Measurements from ENCODE around the gene TDRD12.
"Not testable (repeated sequence)": the region's sequence is repeated elsewhere in the genome, so short reads cannot be mapped to it uniquely, and the experiment has no call there.

Gene TDRD12

DNA sequence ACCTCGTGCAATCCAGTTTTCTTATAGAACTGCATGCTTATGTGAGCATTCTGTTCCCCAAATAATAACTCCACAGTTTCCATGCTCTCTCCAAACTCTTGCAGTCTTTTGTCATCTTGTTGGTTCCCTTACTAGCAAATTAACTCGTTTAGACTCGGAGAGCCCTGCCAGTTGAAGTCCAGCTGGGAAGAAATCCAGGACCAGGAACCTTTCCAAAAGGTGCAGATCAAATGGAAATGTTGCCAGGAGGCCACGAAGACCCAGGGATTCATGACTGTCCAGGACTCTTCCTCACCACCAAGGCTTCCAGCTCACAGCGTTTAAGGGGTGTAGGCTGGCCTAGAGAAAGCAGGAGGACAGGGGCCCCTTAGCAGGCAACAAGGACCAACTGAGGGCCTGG is 2.1 kb upstream of the TDRD12 start:
- Histone ChIP-seq H3K36me3 (ENCODE audit: control insufficient read depth in 2 of 2, insufficient read depth in 2 of 2, low read length in 2 of 2) (peaks cover 3 to 10% of the 10 kb centered on the region in 2 donors), H3K9ac (ENCODE audit: low read length in 2 of 2) (no peak overlapping the region), H3K4me3 (ENCODE audit: low read length in 2 of 2) (no peak overlapping the region), H3K27ac (ENCODE audit: low read length) (no peak overlapping the region), H3K4me1 (ENCODE audit: control insufficient read depth, insufficient read depth, low read length) (no peaks in the 10 kb centered on the region), H3K9me3 (ENCODE audit: control insufficient read depth in 2 of 2, low read length in 2 of 2) (no peaks in the 10 kb centered on the region), H3K27me3 (ENCODE audit: control insufficient read depth in 1 of 2, insufficient read depth in 2 of 2, low read length in 2 of 2) (no peaks in the 10 kb centered on the region)

DNA sequence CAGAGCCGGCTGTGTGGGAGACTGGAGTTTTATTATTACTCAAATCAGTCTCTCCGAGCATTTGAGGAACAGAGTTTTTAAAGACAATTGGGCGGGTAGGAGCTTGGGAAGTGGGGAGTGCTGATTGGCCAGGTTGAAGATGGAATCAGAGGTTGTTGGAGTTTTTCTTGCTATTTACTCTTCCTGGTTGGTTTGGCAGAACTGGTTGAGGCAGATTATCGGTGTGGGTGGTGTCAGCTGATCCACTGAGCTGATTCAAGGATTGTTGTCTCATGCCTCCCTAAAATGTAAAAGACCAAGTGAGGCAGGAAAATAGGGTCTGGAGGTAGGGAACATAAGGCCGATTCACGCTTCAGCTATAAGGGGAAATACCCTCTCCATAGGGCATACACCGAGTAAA is 1.3 kb upstream of the TDRD12 start:
- Histone ChIP-seq H3K4me1 (ENCODE audit: control insufficient read depth, insufficient read depth, low read length) (no peaks in the 10 kb centered on the region), H3K9me3 (ENCODE audit: control insufficient read depth in 2 of 2, low read length in 2 of 2) (no peaks in the 10 kb centered on the region), H3K36me3 (ENCODE audit: control insufficient read depth in 2 of 2, insufficient read depth in 2 of 2, low read length in 2 of 2) (peaks cover 3 to 7% of the 10 kb centered on the region in 2 donors), H3K9ac (ENCODE audit: low read length in 2 of 2) (no peak overlapping the region), H3K27me3 (ENCODE audit: control insufficient read depth in 1 of 2, insufficient read depth in 2 of 2, low read length in 2 of 2) (no peaks in the 10 kb centered on the region), H3K4me3 (ENCODE audit: low read length in 2 of 2) (no peak overlapping the region), H3K27ac (ENCODE audit: low read length) (no peak overlapping the region)

DNA sequence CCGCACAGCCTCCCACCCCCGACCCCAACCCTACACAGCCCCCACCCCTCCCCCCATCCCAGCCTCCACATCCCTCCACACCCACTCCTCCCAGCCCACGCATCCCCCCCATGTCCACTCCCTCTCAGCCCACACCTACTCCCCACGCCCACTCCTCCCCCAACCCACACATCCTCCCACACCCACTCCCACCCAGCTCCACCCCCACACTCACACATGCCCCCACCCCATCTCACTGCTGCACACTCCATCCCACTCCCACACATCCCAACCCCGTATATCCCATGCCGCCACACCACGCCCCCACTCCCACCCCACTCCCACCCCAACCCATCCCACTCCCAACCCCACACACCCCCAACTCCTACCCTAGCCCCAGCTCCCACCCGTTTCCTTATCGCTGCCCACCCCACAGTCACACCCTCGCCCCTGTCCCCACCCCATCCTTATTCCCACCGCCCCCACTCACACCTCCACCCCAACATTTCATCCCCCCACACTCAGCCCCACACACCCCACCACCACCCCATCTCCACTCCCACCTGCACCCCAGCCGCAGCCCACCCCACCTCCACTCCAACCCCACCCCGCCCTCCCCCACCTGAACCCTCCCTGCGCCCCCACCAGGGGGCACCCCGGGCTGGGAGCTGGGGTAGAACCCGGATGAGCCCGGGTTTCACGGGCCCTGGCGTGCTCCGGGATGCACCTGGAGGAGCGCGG is 809 bp downstream of the TDRD12 start:
- Histone ChIP-seq H3K9ac (ENCODE audit: low read length in 2 of 2) (no peak overlapping the region), H3K4me3 (ENCODE audit: low read length in 2 of 2) (no peak overlapping the region), H3K4me1 (ENCODE audit: control insufficient read depth, insufficient read depth, low read length) (no peaks in the 10 kb centered on the region), H3K36me3 (ENCODE audit: control insufficient read depth in 2 of 2, insufficient read depth in 2 of 2, low read length in 2 of 2) (no peaks in the 10 kb centered on the region), H3K9me3 (ENCODE audit: control insufficient read depth in 2 of 2, low read length in 2 of 2) (no peaks in the 10 kb centered on the region), H3K27me3 (ENCODE audit: control insufficient read depth in 1 of 2, insufficient read depth in 2 of 2, low read length in 2 of 2) (no peaks in the 10 kb centered on the region), H3K27ac (ENCODE audit: low read length) (no peak overlapping the region)

DNA sequence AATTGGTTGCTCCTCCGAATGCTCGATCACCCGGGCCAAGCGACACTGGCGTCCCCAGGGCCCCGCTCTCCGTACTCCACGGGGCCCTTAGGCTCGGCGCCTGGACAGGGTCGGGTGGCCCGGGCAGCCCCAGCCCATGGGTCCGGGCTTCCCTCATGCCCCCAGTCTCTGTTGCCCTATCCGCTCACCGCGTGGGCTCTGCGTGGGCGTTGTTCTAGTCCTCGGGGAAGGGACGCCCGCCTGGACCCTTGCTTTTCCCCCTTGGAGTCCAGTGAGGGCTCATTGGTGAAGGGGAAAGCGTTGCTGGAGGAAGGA is 1.3 kb downstream of the TDRD12 start:
- Histone ChIP-seq H3K9ac (ENCODE audit: low read length in 2 of 2) (no peak overlapping the region), H3K4me1 (ENCODE audit: control insufficient read depth, insufficient read depth, low read length) (no peaks in the 10 kb centered on the region), H3K27me3 (ENCODE audit: control insufficient read depth in 1 of 2, insufficient read depth in 2 of 2, low read length in 2 of 2) (no peaks in the 10 kb centered on the region), H3K36me3 (ENCODE audit: control insufficient read depth in 2 of 2, insufficient read depth in 2 of 2, low read length in 2 of 2) (no peaks in the 10 kb centered on the region), H3K9me3 (ENCODE audit: control insufficient read depth in 2 of 2, low read length in 2 of 2) (no peaks in the 10 kb centered on the region), H3K27ac (ENCODE audit: low read length) (no peak overlapping the region), H3K4me3 (ENCODE audit: low read length in 2 of 2) (no peak overlapping the region)

DNA sequence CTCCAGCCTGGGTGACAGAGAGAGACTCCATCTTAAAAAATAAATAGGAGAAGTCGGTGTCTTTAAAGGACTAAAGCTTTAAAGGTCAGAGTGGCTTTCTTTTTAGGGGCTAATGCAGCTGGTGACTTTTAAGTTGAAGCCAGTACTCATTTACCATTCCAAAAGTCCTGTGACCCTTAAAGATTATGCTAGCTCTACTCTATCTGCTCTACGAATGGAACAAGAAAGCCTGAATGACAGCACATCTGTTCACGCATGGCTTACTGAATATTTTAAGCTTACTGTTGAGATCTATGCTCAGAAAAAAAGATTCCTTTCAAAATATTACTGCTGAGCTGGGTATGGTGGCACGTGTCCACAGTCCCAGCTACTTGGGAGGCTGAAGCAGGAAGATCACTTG is 16.4 kb downstream of the TDRD12 start:
- Histone ChIP-seq H3K27me3 (ENCODE audit: control insufficient read depth in 1 of 2, insufficient read depth in 2 of 2, low read length in 2 of 2) (peaks cover 0 to 2% of the 10 kb centered on the region in 2 donors), H3K4me3 (ENCODE audit: low read length in 2 of 2) (no peak overlapping the region), H3K9me3 (ENCODE audit: control insufficient read depth in 2 of 2, low read length in 2 of 2) (no peaks in the 10 kb centered on the region), H3K27ac (ENCODE audit: low read length) (no peak overlapping the region), H3K9ac (ENCODE audit: low read length in 2 of 2) (no peak overlapping the region), H3K36me3 (ENCODE audit: control insufficient read depth in 2 of 2, insufficient read depth in 2 of 2, low read length in 2 of 2) (no peaks in the 10 kb centered on the region), H3K4me1 (ENCODE audit: control insufficient read depth, insufficient read depth, low read length) (no peaks in the 10 kb centered on the region)

DNA sequence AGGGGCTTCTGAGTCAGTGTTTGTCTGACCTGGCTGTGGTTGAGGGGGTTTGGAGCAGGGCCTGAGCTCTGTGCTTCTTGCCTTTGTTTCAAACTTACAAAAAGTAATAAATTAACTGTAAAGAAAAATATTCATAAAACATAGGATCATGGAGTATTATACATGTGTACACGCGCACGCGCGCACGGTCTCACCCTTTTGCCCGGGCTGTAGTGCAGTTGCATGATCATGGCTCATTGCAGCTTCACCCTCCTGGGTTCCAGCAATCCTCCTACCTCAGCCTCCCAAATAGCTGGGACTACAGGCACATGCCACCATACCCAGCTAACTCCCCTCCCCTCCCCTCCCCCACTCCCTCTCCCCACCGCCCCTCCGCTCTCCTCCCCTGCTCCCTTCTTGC is 23.5 kb downstream of the TDRD12 start:
- H3K9ac ChIP-seq (ENCODE audit: low read length in 2 of 2) = no peak overlapping the region
- no peak overlapping the region for H3K27ac ChIP-seq (ENCODE audit: low read length)
- no peaks in the 10 kb centered on the region for H3K9me3 ChIP-seq (ENCODE audit: control insufficient read depth in 2 of 2, low read length in 2 of 2)
- H3K4me1 ChIP-seq (ENCODE audit: control insufficient read depth, insufficient read depth, low read length) = no peaks in the 10 kb centered on the region
- peaks cover 0 to 3% of the 10 kb centered on the region in 2 donors for H3K27me3 ChIP-seq (ENCODE audit: control insufficient read depth in 1 of 2, insufficient read depth in 2 of 2, low read length in 2 of 2)
- H3K4me3 ChIP-seq (ENCODE audit: low read length in 2 of 2) = no peak overlapping the region
- no peaks in the 10 kb centered on the region for H3K36me3 ChIP-seq (ENCODE audit: control insufficient read depth in 2 of 2, insufficient read depth in 2 of 2, low read length in 2 of 2)

DNA sequence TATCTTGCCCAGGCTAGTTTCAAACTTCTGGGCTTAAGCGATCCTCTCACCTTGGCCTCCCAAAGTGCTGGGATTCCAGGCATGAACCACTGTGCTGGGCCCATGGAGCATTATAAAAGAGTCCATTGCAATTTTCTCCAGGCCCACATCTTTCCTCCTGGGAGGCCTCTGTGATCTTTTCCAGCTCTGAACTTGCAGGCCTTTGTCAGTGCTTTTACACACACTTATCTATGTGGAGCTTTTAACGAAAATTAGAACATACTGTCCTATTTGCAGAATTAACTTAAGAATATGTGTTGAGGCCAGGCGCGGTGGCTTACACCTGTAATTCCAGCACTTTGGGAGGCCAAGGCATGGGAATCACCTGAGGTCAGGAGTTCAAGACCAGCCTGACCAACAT is 23.9 kb downstream of the TDRD12 start:
- Histone ChIP-seq H3K4me1 (ENCODE audit: control insufficient read depth, insufficient read depth, low read length) (no peaks in the 10 kb centered on the region), H3K27me3 (ENCODE audit: control insufficient read depth in 1 of 2, insufficient read depth in 2 of 2, low read length in 2 of 2) (peaks cover 0 to 5% of the 10 kb centered on the region in 2 donors), H3K4me3 (ENCODE audit: low read length in 2 of 2) (no peak overlapping the region), H3K36me3 (ENCODE audit: control insufficient read depth in 2 of 2, insufficient read depth in 2 of 2, low read length in 2 of 2) (no peaks in the 10 kb centered on the region), H3K27ac (ENCODE audit: low read length) (no peak overlapping the region), H3K9ac (ENCODE audit: low read length in 2 of 2) (no peak overlapping the region), H3K9me3 (ENCODE audit: control insufficient read depth in 2 of 2, low read length in 2 of 2) (no peaks in the 10 kb centered on the region)

DNA sequence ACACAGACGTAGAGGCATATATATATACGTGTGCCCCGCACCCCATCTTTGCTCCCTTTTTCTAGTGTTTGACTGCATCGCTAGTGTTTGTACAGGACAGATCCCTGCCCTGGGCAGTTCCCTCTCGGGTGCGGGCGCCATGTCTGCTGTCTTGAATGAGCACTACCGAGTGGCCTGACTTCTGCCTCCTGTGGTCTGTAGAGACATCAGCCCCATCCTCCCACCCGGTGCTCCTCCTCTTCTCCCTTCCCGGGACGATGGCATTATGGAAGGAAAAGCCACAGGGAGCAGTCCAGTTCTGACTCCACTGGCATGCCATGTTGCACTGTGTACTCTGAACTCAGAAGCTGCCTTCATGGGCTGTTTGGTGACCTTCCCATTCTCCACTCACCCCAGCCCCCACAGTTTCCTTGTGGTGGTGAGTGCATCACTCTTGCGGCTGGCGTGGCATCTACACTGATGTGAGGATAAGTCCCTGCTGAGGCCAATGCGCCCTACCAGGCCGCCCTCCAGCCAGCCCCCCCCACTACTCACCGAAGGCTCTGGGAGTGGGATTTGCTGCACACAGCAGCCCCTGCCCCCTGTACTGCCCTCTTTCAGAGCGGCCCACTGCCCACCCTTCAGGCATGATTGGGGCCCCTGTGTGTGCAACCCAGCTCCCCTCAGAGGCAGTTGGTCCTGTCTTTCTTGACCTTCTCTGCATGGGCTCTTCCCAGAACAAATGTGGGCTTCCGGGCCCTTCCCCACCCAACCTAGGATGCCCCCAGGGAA is 25.2 kb downstream of the TDRD12 start:
- Histone ChIP-seq H3K4me3 (ENCODE audit: low read length in 2 of 2) (no peak overlapping the region), H3K9me3 (ENCODE audit: control insufficient read depth in 2 of 2, low read length in 2 of 2) (no peaks in the 10 kb centered on the region), H3K27ac (ENCODE audit: low read length) (no peak overlapping the region), H3K9ac (ENCODE audit: low read length in 2 of 2) (no peak overlapping the region), H3K36me3 (ENCODE audit: control insufficient read depth in 2 of 2, insufficient read depth in 2 of 2, low read length in 2 of 2) (no peaks in the 10 kb centered on the region), H3K4me1 (ENCODE audit: control insufficient read depth, insufficient read depth, low read length) (no peaks in the 10 kb centered on the region), H3K27me3 (ENCODE audit: control insufficient read depth in 1 of 2, insufficient read depth in 2 of 2, low read length in 2 of 2) (peaks cover 5 to 10% of the 10 kb centered on the region in 2 donors)

DNA sequence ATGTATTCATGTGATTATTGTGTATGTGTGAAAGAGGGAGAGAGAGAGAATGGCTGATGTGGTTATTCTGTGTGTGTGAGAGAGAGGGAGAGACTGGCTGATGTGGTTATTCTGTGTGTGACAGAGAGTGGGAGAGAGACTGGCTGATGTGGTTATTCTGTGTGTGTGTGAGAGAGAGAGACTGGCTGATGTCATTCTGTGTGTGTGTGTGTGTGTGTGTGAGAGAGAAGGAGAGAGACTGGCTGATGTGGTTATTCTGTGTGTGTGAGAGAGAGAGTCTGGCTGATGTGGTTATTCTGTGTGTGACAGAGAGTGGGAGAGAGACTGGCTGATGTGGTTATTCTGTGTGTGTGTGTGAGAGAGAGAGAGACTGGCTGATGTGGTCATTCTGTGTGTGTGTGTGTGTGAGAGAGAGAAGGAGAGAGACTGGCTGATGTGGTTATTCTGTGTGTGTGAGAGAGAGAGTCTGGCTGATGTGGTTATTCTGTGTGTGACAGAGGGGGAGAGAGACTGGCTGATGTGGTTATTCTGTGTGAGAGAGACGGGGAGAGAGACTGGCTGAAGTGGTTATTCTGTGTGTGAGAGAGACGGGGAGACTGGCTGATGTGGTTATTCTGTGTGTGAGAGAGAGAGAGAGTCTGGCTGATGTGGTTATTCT is 26.2 kb downstream of the TDRD12 start:
- H3K27ac ChIP-seq (ENCODE audit: low read length); H3K4me1 ChIP-seq (ENCODE audit: control insufficient read depth, insufficient read depth, low read length): not testable (repeated sequence)

DNA sequence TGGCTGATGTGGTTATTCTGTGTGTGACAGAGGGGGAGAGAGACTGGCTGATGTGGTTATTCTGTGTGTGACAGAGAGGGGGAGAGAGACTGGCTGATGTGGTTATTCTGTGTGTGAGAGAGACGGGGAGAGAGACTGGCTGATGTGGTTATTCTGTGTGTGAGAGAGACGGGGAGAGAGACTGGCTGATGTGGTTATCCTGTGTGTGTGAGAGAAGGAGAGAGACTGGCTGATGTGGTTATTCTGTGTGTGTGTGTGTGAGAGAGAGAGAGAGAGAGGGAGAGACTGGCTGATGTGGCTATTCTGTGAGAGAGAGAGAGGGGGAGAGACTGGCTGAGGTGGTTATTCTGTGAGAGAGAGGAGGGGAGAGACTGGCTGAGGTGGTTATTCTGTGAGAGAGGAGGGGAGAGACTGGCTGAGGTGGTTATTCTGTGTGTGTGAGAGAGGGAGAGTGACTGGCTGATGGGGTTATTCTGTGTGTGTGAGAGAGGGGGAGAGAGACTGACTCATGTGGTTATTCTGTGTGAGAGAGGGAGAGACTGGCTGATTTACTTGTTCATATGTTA is 27.1 kb downstream of the TDRD12 start:
- H3K9me3 ChIP-seq (ENCODE audit: control insufficient read depth in 2 of 2, low read length in 2 of 2); H3K4me1 ChIP-seq (ENCODE audit: control insufficient read depth, insufficient read depth, low read length); H3K4me3 ChIP-seq (ENCODE audit: low read length in 2 of 2); H3K36me3 ChIP-seq (ENCODE audit: control insufficient read depth in 2 of 2, insufficient read depth in 2 of 2, low read length in 2 of 2); H3K27ac ChIP-seq (ENCODE audit: low read length); H3K27me3 ChIP-seq (ENCODE audit: control insufficient read depth in 1 of 2, insufficient read depth in 2 of 2, low read length in 2 of 2); H3K9ac ChIP-seq (ENCODE audit: low read length in 2 of 2): not testable (repeated sequence)

More for the DNA sequence above, 26.2 kb downstream of the TDRD12 start:
- not testable (repeated sequence) for H3K9ac ChIP-seq (ENCODE audit: low read length in 2 of 2); H3K4me3 ChIP-seq (ENCODE audit: low read length in 2 of 2); H3K9me3 ChIP-seq (ENCODE audit: control insufficient read depth in 2 of 2, low read length in 2 of 2); H3K27me3 ChIP-seq (ENCODE audit: control insufficient read depth in 1 of 2, insufficient read depth in 2 of 2, low read length in 2 of 2); H3K36me3 ChIP-seq (ENCODE audit: control insufficient read depth in 2 of 2, insufficient read depth in 2 of 2, low read length in 2 of 2)
